ELR (cell line): ENCODE measurements around the gene SHOC1.
"Not testable (repeated sequence)": the region's sequence is repeated elsewhere in the genome, so short reads cannot be mapped to it uniquely, and the experiment has no call there.

Experiments
- DNase-seq: peaks from one replicate; pipeline ENCODE4 v3.0.0-alpha.2; 2015; ENCODE audit warnings: low read depth

The SHOC1 gene

GRCh38 chr9:111805262-111805661 is 10.5 kb upstream of the SHOC1 start:
- no peak for DNase-seq

DNA sequence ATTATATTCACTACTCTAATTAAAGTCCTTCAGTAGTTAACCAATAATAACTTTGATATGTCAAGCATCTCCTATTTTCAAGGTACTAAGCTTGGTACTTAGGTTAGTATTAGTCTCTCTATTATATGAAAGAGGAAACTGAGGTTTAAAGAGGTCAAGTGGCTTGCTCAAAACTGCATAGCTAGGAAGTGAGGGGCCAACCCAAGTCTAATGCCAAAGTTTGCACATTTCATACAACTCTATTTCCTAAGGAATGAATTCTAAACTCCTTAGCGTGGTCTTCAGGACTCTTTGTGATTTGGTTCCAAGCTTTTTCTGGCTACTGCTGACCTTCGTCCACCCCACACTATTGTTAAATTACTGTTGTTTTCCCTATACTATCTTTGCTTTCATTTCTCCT is 9.9 kb upstream of the SHOC1 start:
- no peak for DNase-seq

DNA sequence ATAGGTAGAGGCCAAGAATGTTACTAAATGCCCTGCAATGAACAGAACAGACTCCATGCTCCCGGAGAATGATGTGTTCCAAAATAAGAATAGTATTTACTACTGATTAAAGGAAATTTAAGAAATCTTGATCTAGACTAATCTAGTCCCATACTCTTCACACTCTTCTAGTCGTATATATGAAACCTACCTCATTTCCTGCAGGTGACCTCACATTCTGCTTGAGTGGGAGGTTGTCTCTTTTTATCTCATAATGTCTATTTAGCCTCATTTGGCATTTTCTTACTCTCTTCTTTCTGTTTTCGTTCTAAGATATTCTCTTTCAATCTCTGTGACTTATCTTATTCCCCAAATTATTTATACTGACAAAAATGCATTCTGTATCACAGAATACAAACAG is 9.2 kb upstream of the SHOC1 start:
- DNase-seq: no peak

DNA sequence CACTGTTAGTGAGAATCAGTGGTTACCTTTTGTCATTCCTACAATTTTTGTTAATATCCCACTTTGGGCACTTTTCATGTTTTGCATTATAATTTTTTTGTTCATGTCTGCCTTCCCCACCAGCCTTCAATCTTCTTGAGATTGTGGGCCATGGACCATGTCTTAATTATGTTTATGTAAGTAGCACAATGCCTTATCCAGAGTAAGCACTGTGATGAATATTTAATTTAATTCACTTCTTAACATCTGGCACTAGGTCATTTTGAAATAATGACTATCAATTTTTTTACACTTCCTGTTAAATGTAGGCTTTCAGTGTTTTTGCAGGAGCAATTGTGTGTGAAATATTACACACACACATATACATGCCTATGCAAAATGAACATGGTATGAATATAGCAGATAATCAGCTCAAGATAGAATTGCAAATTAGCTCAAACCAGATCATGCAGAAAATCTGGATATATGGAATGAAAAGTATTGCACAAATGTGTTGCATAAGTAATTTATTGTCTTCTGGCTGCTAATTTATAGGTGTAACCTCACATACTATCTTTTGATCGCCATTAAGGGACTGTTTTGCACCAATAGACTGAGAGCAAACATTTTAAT is 5.3 kb upstream of the SHOC1 start:
- no peak for DNase-seq

GRCh38 chr9:111799506-111799905 is 4.8 kb upstream of the SHOC1 start:
- DNase-seq: no peak

- DNase-seq: peak; percentile 69
Observed at GRCh38 chr9:111798786-111799185, 4.0 kb upstream of the SHOC1 start.

GRCh38 chr9:111795557-111795839 is 761 bp upstream of the SHOC1 start:
- no peak for DNase-seq

DNA sequence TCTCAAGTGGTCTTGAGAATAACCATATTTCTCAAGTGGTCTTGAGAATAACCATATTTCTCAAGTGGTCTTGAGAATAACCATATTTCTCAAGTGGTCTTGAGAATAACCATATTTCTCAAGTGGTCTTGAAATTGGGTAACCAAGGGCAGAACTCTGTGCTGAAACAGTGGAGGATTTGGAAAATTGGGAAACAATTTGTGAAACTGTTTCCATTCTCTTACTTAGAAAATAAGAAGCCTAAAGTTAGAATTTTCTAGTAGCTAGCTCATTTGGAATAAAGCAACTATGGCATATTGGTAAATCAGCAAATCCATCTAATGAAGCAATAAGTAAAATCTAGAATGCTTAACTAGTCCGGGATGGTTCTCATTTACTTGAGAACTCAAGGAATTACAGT is 2.9 kb downstream of the SHOC1 start:
- not testable (repeated sequence) for DNase-seq

DNA sequence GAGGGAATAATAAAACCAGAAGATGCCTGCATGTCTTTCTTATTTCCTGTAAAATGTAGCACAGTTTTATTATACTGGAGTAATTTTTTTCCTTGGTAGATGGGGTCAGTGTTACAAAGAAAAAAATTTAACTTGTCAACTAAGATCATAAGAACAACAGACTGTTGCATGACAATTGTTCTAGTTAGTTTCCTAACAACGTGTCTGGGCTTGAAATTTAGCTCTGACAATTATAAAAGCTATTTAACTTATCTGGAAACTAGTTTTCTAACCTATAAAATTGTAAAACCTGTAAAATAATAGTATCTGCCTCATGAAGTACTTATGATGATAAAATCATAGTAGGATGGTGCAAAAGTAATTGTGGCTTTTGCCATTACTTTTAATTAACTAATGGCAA is 4.9 kb downstream of the SHOC1 start:
- DNase-seq: no peak

DNA sequence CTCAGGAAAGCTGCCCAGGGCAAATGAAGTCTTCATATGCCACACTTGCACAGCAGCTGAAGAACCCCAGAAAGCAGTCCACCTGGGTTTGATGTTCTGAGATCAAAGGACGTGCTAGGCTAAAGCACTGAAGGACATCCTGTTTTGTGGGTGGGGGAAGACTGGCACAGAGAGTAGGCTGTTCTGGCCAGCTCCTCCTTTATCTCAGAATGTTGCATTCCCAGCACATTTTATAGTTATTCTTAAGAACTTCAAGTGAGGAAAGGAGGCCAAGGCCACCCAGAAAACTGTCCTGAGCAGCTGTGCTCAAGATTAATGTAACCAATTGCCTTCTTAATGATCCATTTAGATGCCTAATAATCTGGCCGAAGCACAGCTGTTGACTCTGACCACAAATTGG is 10.9 kb downstream of the SHOC1 start:
- DNase-seq: no peak

DNA sequence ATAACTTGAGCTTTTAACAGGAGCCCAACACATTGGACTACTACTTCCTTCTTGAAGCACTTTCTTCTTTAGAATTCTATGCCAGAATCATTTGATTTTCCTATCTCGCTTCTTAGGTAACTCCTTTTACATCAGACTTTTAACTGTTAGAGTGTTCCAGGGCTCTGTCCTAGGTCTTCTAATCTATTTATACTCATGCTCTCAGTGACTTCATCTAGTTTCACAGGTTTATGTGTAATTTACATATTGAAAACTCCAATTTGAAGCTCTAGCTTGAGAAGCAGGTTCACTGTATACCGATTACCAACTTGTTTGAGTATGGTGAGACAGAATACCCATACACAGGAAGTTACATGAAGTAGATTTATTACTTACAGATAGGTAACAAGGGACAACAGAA is 11.3 kb downstream of the SHOC1 start:
- DNase-seq: no peak

GRCh38 chr9:111766066-111766465 is 28.7 kb downstream of the SHOC1 start:
- DNase-seq: no peak

GRCh38 chr9:111762556-111762955 is 32.2 kb downstream of the SHOC1 start:
- no peak for DNase-seq

- DNase-seq: peak; percentile 87
Observed at GRCh38 chr9:111759762-111760639, 34.7 kb downstream of the SHOC1 start.

- DNase-seq: no peak
Observed at GRCh38 chr9:111754800-111755199, 39.9 kb downstream of the SHOC1 start.

- DNase-seq: peak; percentile 79
Observed at GRCh38 chr9:111752455-111752854, 42.3 kb downstream of the SHOC1 start.
